Fibroblast of pulmonary artery (primary cell): ENCODE data around the gene TSPYL1.

Experiments
- DNase-seq: peaks from one replicate; pipeline ENCODE4 v3.0.0-alpha.2; 2010; ENCODE audit warnings: low read depth
- H3K4me3 ChIP-seq: replicated peaks from 2 replicates; pipeline ENCODE4 v1.5.1; 2011; ENCODE audit warnings: low read depth, mild to moderate bottlenecking, control low read depth, low read length, moderate library complexity
- CTCF ChIP-seq: IDR thresholded peaks from 2 replicates; pipeline ENCODE4 v1.5.1; 2011; ENCODE audit warnings: mild to moderate bottlenecking, control low read depth, low read length, inconsistent platforms; ENCODE audit errors: missing control alignments

The TSPYL1 gene

GRCh38 chr6:116253505-116254296 is 26.0 kb downstream of the TSPYL1 start, which contains the start of gene TSPYL4:
TSS of gene TSPYL4 (minus strand) at chr6:116254075. CDS start at chr6:116254008, 67 bp downstream.
- no peak for TF ChIP-seq CTCF
- DNase-seq, result peak; percentile 99
- peak within 1 kb of the TSS; percentile 97 for H3K4me3 ChIP-seq

- no peak for DNase-seq
- peak overlapping the region; percentile 97 for H3K4me3 ChIP-seq
- TF ChIP-seq CTCF, result no peak
Observed at GRCh38 chr6:116253188-116253504, 26.6 kb downstream of the TSPYL1 start.

GRCh38 chr6:116251568-116252384 is 28.0 kb downstream of the TSPYL1 start:
- H3K4me3 ChIP-seq, result peak overlapping the region; percentile 45
- TF ChIP-seq CTCF, result no peak
- peak; percentile 92 for DNase-seq

GRCh38 chr6:116248577-116248976 is 31.2 kb downstream of the TSPYL1 start:
- no peak for DNase-seq
- no peak for TF ChIP-seq CTCF
- no peak overlapping the region for H3K4me3 ChIP-seq

GRCh38 chr6:116247285-116247684 is 32.4 kb downstream of the TSPYL1 start:
- no peak for TF ChIP-seq CTCF
- no peak overlapping the region for H3K4me3 ChIP-seq
- DNase-seq, result no peak

- no peak overlapping the region for H3K4me3 ChIP-seq
- TF ChIP-seq CTCF, result no peak
- DNase-seq, result peak; percentile 78
Observed at GRCh38 chr6:116246089-116246488, 33.6 kb downstream of the TSPYL1 start.
